ENCODE results near the gene CACNA1I. TPM values are rescaled to one million over a fixed set of nuclear protein-coding genes. Genes with fewer than 3 reads are reported as not detected.

CACNA1I gene
- total RNA-seq, 1 donor from 2014 or later = 0.40 TPM

DNA sequence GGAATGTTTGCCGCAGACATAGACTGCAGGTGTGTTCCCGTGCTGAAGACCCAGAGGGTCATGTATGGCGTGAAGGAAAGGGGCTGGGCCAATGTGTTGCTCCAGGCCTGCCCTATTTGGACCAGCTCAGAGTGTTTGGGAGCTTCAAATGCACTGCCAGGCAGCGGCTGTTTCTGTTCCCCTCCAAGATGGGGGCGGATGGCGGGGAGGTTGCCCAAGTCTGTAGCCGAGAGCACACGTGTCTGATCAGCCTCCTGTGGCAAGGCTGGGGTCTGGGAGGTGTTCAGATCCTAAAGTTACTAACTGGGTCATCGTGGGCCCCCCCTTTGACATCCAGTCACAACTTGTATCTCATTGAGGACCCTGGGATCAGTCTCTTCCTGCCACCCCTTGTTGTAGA, 45.5 kb downstream of the CACNA1I start:
- no peak for ATAC-seq
- DNase-seq (ENCODE audit: low spot score) = no peak
- intact Hi-C loops (cut with DNase I) = no loop called here

GRCh38 chr22:39616781-39617180, 46.2 kb downstream of the CACNA1I start:
- DNase-seq (ENCODE audit: low spot score) = no peak
- intact Hi-C loops (cut with DNase I) = no loop called here
- ATAC-seq = no peak

DNA sequence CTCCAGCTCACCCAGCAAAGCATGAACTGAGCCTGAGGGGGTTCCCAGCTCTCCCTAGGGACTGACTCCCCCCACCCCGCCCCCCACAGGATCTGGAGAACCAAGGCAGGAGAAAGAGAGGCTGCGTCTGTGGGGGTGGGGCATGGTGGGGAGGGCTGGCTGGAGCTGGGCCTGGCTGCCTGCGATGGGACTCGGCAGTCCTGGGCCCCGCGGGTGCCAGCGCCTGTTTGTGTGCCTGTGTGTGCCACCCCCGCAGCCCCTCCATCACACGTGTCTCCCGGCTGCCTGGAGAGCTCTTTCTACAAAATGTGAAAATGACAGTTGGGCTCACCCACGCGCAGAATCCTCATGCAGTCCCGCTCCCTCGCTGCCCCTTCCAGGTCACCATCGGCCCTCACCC, 46.8 kb downstream of the CACNA1I start:
- no peak for DNase-seq (ENCODE audit: low spot score)
- intact Hi-C loops (cut with DNase I) = no loop called here
- no peak for ATAC-seq

DNA sequence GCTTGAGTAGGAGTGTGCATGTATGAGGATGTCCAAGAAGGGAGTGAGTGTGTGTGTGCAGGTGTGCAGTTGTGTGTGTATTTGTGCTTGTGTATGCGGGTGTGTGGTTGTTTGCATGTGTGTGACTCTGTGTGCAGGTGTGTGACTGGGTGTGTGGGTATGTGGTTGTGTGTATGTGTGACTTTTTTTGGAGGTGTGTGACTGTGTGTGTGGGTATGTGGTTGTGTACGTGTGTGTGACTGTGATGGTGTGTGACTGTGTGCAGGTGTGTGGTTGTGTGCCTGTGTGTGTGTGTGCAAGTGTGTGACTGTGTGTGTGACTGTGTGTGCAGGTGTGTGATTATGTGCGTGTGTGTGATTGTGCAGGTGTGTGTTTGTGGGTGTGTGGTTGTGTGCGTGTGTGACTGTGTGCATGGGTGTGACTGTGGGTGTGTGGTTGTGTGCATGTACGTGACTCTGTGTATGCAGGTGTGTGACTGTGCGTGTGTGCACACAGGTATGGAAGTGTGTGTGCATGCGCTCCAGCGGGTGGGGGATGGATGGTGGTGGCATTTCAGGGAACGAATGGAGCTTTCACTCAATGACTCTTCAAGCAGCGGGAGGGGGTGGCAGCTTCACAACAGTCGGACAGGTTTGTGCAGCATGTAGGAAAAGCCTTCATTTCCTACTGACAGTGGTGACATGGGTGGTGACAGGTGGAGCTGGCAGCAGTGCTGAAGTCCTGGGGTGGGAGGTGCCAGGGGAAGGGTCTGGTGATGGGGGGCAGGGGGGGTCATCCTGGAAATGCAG, 47.6 kb downstream of the CACNA1I start:
- intact Hi-C loops (cut with DNase I) = no loop called here
- ATAC-seq (no peak), DNase-seq (ENCODE audit: low spot score) (no peak)

DNA sequence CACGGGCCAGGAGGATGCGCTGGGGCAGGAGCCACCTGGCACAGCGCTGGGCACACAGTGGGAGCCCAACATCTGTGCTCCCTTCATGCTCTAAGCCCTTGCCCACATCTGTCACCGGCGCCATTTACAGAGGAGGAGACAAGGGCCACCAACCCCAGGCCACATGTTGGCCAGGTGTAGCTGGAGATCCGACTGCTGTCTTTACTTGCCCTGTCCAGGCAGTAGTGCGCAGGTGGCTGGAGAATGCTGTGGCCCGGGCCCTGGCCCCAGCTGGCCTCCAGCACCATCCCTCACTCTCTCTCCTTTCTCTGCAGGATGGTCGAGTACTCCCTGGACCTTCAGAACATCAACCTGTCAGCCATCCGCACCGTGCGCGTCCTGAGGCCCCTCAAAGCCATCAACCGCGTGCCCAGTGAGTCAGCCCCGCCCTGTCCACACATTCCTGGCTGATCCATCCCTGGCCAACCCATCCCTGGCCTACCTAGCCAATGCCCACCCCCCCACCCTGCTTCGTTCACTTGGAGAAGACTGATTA, 48.5 kb downstream of the CACNA1I start:
- DNase-seq (ENCODE audit: low spot score) = no peak
- ATAC-seq = no peak
- intact Hi-C loops (cut with DNase I) = no loop called here

GRCh38 chr22:39620924-39621690, 50.6 kb downstream of the CACNA1I start:
- no peak for DNase-seq (ENCODE audit: low spot score)
- intact Hi-C loops (cut with DNase I) = loop anchor here (10.0 kb wide), 1 partner anchor 404 kb away; no protein-coding TSS in a partner anchor
- ATAC-seq = no peak

DNA sequence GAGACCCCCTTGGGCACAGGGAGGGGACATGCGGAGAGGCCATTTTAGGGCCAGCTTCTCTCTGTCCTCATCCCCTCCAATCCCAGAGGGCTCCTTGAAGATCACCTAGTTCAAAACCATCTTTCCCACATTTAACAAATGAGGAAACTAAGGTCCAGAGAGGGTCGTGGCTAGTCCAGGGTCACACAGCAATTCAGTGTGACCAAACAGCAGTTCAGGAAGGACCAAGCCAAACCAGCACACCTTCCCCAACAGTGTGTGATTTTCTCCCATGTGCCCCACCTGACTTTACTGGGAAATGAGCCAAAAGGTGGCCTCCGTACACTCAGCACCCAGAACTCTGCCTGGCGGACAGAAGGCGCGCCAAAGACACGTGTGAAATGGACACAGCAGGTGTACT, 51.3 kb downstream of the CACNA1I start:
- ATAC-seq = no peak
- intact Hi-C loops (cut with DNase I) = loop anchor here (10.0 kb wide), 1 partner anchor 403 kb away; no protein-coding TSS in a partner anchor
- no peak for DNase-seq (ENCODE audit: low spot score)

GRCh38 chr22:39622881-39623367, 52.4 kb downstream of the CACNA1I start:
- peak; percentile 79 for DNase-seq (ENCODE audit: low spot score)
- intact Hi-C loops (cut with DNase I) = loop anchor here (10.0 kb wide), 1 partner anchor 402 kb away; no protein-coding TSS in a partner anchor
- peak; percentile 65 for ATAC-seq

GRCh38 chr22:39623603-39624500, 53.3 kb downstream of the CACNA1I start:
- intact Hi-C loops (cut with DNase I) = loop anchor here (10.0 kb wide), 1 partner anchor 401 kb away; no protein-coding TSS in a partner anchor
- DNase-seq (ENCODE audit: low spot score) (no peak), ATAC-seq (no peak)

DNA sequence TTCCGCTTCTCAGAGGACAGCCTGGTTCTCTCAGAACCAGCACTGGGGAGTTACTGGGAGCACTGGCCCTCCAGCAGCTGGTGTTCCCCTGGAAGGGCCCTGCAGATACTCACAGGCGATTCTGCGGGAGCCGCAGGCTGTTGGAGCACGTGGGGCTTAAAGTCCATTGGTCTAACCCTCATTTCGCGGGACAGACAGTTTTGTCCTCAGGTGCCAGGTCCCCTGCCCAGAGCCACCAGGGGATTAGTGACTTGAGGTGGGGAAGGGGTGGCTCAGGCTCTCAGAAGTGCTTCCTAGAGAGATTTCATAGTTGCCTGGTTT, 53.9 kb downstream of the CACNA1I start:
- intact Hi-C loops (cut with DNase I) = loop anchor here (10.0 kb wide), 1 partner anchor 400 kb away; no protein-coding TSS in a partner anchor
- DNase-seq (ENCODE audit: low spot score) = no peak
- no peak for ATAC-seq

DNA sequence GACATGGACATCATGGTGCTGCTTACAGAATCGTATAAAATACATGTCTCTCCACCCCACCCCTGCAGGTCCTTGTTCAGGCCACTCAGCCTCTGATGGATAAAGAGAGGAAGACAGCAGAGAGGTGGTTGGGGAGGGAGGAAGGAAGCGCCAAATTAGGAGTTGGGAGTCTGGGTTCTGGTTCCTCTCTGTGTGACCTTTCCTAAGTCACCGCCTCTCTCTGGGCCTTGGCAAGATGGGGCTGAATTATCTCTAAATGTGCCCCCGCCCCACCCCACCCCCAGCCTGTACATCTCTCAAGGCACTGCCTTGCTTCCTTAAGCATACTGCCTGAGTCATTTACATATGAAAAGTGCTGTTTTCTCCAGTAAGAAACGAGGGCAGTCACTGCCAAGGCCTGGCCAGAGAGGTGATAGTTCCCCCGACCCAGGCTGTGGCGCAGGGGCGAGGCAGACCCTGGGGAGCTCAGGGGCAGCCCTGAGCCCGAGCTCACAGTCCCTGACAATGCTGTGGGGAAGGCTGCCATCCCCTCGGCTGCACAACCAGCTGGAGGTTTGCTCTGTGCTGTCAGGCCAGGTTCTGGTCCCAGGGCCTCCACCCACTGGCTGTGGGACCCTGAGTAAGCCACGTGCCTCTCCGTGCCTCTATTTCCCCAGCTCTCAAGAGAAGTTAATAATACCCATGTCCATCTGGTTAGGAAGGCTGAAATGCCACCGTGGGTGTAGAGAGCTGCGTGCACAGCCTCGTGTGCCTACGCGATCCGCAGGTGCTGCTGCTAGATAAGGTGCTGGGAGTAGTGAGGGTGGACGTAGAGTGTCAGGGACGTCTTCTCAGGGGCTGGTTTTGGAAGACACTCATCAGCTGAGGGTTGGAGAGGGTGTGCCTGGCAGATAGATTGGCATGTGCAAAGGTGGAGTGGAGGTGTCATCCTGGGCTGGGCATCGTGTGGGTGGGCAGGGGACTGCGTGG, 55.3 kb downstream of the CACNA1I start:
- ATAC-seq (no peak), DNase-seq (ENCODE audit: low spot score) (no peak)
- intact Hi-C loops (cut with DNase I) = loop anchor here (10.0 kb wide), 1 partner anchor 399 kb away; no protein-coding TSS in a partner anchor

DNA sequence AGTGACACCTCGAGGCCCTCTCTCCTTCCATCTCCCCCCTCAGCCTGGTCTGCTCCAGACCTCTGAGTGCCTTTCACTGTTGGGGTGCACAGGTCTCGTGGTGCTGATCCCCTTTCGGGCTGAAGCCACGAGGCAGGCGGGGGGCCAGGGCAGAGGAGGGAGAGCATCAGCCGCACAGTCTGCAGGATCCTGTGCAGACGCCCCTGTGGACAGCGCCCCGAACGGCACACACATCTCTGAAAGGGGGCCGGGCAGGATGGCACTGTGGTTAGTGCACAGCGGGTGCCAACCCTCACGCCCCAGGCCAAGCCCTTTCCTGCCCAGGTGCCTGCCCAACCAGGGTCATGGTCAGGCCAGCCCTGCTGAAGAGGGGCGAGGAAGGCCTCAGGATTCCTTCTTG, 56.7 kb downstream of the CACNA1I start:
- ATAC-seq (no peak), DNase-seq (ENCODE audit: low spot score) (no peak)
- intact Hi-C loops (cut with DNase I) = loop anchor here (10.0 kb wide), 1 partner anchor 398 kb away; no protein-coding TSS in a partner anchor

DNA sequence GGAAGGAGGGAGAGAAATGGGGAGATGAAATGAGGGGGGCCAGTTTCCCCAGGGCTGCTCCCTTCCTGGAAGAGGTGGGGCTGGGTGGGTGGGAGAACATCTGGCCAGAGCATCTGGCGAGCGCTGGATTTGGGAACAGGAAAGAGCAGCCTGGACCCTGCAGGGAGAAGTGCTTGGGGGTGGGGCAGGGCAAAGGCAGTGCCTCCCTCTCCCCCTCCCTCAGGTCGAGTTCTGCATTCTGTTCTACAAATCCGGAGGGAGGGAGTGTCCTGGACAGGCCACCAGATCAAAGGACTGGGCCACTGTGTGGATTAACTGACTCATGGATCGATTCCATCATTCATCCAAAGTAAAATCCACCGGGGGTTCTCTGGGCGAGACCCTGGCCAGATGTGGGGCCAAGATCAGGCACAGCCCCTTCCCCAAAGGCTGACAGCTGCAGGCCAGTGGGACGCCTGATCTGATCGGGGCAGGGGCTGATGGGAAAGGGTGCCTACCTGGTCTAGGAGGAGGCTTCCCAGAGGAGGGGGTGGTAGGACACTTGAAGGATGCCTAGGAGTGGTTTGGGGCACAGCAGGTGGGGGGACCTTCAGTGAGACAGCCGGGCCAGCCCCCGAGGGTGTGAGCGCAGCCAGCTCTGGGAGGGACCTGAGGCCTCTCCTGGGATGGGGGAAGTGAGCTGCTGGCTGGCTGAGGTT, 57.5 kb downstream of the CACNA1I start:
- DNase-seq (ENCODE audit: low spot score) (no peak), ATAC-seq (no peak)
- intact Hi-C loops (cut with DNase I) = loop anchor here (10.0 kb wide), 1 partner anchor 397 kb away; no protein-coding TSS in a partner anchor

DNA sequence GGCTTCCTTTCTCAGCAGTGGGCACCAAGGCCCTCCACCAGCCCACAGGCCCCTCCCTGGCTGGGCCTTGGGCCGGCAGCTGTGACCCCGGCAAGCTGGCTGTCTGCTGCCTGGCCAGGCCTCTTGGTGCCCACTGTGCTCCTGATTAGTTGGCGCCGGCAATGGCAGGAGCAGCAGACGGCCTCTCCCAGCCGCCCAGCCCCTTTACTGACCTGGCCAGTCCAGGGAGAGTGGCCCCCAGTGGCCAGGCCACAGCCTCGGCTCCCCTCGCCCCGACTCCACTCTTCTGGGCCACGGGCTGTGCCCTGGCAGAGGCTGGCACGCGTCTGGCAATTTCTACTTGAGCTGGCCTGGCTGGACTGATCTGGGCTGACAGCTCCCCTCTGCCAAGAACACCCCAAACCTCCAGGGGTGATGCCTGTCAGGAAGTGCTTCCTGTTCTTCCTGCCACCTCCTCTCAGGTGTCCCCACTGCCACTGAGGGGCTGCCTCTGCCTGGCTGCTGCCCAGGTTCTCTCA, 58.1 kb downstream of the CACNA1I start:
- ATAC-seq (no peak), DNase-seq (ENCODE audit: low spot score) (no peak)
- intact Hi-C loops (cut with DNase I) = loop anchor here (10.0 kb wide), 1 partner anchor 396 kb away; no protein-coding TSS in a partner anchor

DNA sequence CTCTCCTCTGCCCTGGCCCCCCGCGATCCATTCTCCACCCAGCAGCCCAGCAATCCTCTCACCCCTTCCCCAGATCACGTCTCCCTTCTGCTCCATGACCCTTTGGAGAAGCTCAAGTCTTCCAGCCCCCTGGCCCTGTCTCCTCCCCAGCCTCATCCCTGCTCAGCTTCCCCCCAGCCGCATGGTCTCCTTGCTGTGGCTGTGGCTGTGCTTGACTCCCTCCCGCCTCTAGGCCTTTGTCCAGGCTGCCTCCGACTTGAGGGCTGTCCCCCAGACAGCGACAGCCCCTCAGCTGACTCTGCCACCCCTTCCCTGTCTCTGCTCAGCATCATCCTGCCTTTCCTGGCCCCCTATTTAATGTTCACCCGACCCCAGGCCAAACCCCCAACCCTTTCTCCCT, 59.3 kb downstream of the CACNA1I start:
- intact Hi-C loops (cut with DNase I) = loop anchor here (10.0 kb wide), 1 partner anchor 395 kb away; no protein-coding TSS in a partner anchor
- ATAC-seq (no peak), DNase-seq (ENCODE audit: low spot score) (no peak)

DNA sequence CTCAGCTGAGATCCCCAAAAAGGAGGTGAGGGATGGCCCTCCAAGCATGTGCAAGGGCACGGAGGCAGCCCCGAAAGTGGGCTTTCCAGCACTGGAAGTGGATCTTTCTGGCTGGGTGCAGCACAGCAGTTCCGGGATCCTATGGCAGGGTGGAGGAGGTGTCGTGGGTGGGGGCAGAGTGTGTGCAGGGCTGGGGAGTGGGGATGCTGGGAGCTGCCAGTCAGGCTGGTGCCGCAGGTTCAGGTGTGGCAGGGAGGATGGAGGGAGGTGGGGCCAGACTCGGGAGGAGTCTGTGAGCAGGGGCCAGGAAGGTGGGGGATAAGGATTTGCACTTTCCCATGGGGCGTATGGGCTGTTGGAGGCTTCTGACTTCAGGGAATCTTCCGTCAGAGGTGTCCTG, 60.2 kb downstream of the CACNA1I start:
- no peak for ATAC-seq
- intact Hi-C loops (cut with DNase I) = no loop called here

More for the DNA sequence above, 60.2 kb downstream of the CACNA1I start:
- no peak for DNase-seq (ENCODE audit: low spot score)

Measured in sciatic nerve (tissue), 2 donors.